Progenitor cell of endocrine pancreas (in vitro differentiated cells): Measurements from ENCODE around the gene GAS1. TPM values are rescaled to one million over a fixed set of nuclear protein-coding genes. Genes with fewer than 3 reads are reported as not detected.
A peak's percentile ranks its signal among the peaks of the same experiment; 100 is the strongest.

ENCODE experiments used
- DNase-seq: peaks from one replicate; pipeline ENCODE4 v3.0.0; 2021; ENCODE audit warnings: low spot score; ENCODE audit not compliant: unreplicated experiment
- H3K27ac Mint-ChIP-seq: 2 replicates; pipeline ENCODE4 v1.8.0; 2021; ENCODE audit warnings: mild to moderate bottlenecking, moderate library complexity, mixed read lengths
- H3K27me3 Mint-ChIP-seq: 2 replicates; pipeline ENCODE4 v1.8.0; 2021; ENCODE audit warnings: mixed read lengths
- H3K36me3 Mint-ChIP-seq: 2 replicates; pipeline ENCODE4 v1.8.0; 2022; ENCODE audit warnings: mixed read lengths; ENCODE audit not compliant: insufficient read depth
- H3K4me1 Mint-ChIP-seq: 2 replicates; pipeline ENCODE4 v1.8.0; 2021; ENCODE audit warnings: low read depth, mixed read lengths
- H3K4me3 Mint-ChIP-seq: 2 replicates; pipeline ENCODE4 v1.8.0; 2021; ENCODE audit warnings: low read depth, mild to moderate bottlenecking, moderate library complexity, mixed read lengths
- H3K9me3 Mint-ChIP-seq: 2 replicates; pipeline ENCODE4 v1.8.0; 2021; ENCODE audit warnings: low read depth, mixed read lengths
- CTCF ChIP-seq: fragments of 200-600 bp; sonication (generic); IDR thresholded peaks from one replicate; pipeline ENCODE4 v1.5.0; 2021; ENCODE audit warnings: antibody characterized with exemption, mild to moderate bottlenecking; ENCODE audit not compliant: unreplicated experiment
- total RNA-seq: library from RNA; stranded (reverse); gene quantifications from 2 replicates; pipeline ENCODE4 v1.2.1, GENCODE V29; 2021

GAS1 gene
- total RNA-seq, 1 donor from 2014 or later: 4.0 TPM

GRCh38 chr9:86912210-86912609 is 35.1 kb downstream of the GAS1 start:
- Mint-ChIP-seq H3K9me3 (peaks cover 16% of the 10 kb centered on the region), H3K27ac (peak overlapping the region; percentile 21), H3K4me1 (no peaks in the 10 kb centered on the region), H3K4me3 (no peak overlapping the region), H3K36me3 (no peaks in the 10 kb centered on the region), H3K27me3 (peaks cover 15% of the 10 kb centered on the region)
- TF ChIP-seq CTCF: no peak
- no peak for DNase-seq

DNA sequence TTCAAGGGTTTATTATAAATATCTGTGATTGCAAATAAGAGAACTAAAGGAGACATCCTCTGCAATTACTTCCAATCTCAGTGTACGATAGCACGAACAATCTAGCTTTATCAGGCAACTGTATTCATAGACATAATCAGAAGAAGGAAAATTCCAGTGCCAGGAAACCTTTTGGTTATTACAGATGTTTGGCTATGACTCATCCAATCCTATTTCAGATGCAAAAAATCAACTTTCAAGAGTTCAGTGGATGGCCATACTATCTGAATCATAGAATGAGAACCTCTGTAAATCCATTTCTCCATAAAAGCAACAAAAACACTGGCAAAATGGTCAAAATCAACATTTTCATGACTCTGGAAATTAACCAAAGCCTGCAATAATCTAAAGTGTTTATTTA is 37.9 kb downstream of the GAS1 start:
- Mint-ChIP-seq H3K4me3 (no peak overlapping the region), H3K27me3 (peaks cover 23% of the 10 kb centered on the region), H3K9me3 (peaks cover 16% of the 10 kb centered on the region), H3K27ac (no peak overlapping the region), H3K36me3 (no peaks in the 10 kb centered on the region), H3K4me1 (no peaks in the 10 kb centered on the region)
- DNase-seq: no peak
- no peak for TF ChIP-seq CTCF

DNA sequence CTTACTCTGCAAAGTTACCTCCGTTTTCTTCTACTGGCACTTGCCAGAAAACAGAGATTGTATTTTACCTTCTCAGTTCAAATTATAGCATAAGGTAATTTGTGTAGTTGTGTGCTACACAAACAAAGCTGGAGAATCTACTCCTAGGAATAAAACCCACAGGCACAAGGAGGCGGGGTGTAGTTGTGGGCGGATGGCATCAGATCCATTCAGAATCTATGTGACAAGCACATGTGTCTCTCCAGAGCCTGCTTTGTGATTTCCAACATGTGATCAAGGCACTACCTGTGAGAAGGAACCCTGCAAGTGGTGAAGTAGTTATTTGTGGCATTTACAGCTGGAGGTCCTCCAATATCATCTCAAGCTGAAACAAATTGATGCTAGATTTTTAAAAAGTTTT is 39.0 kb downstream of the GAS1 start:
- Mint-ChIP-seq H3K27me3 (peaks cover 33% of the 10 kb centered on the region), H3K4me3 (no peak overlapping the region), H3K4me1 (peaks cover 7% of the 10 kb centered on the region), H3K9me3 (peaks cover 13% of the 10 kb centered on the region), H3K27ac (no peak overlapping the region), H3K36me3 (no peaks in the 10 kb centered on the region)
- no peak for DNase-seq
- no peak for TF ChIP-seq CTCF

DNA sequence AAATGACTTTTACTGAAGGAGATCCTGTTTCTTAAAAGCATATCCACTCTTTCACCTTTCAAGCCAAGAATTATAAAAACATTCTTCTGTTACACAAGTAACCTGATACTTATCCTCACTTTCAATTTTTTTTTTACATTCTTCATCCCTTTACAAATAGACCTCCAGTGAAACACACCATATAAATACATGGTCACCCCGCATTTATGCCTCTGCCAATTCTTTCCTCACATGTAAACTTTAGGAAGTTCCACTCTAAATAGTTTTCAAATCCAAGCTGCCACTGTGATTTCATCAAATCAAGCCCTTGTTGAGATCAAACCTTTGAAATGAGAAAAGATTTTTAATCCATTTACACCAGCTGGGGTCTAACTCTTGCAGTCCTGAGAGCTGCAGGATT is 40.0 kb downstream of the GAS1 start:
- Mint-ChIP-seq H3K4me1 (peaks cover 15% of the 10 kb centered on the region), H3K27ac (no peak overlapping the region), H3K36me3 (no peaks in the 10 kb centered on the region), H3K27me3 (peaks cover 42% of the 10 kb centered on the region), H3K4me3 (no peak overlapping the region), H3K9me3 (peaks cover 13% of the 10 kb centered on the region)
- TF ChIP-seq CTCF: no peak
- DNase-seq: no peak

- Mint-ChIP-seq H3K27ac (no peak overlapping the region), H3K4me3 (no peak overlapping the region), H3K4me1 (peaks cover 15% of the 10 kb centered on the region), H3K36me3 (no peaks in the 10 kb centered on the region), H3K27me3 (peaks cover 61% of the 10 kb centered on the region), H3K9me3 (no peaks in the 10 kb centered on the region)
- no peak for TF ChIP-seq CTCF
- DNase-seq: no peak
Measured at GRCh38 chr9:86903734-86904085, 43.6 kb downstream of the GAS1 start.
